Activated T-helper 2 cell treated with anti-CD3 and anti-CD28 coated beads, Interferon-gamma antibody, Interleukin-2, Interleukin-4, amounts not matched to agents 10 μg/mL and 5 μg/mL and 100 μg/mL, durations not matched to agents 14 hours and 24 hours and 36 hours (primary cell): ENCODE data around the gene PDZD7. TPM values are rescaled to one million over a fixed set of nuclear protein-coding genes. Genes with fewer than 3 reads are reported as not detected.

ENCODE experiments used
- DNase-seq: peaks from one replicate; pipeline ENCODE4 v3.0.0; 2021; ENCODE audit warnings: low spot score
- H3K27ac Mint-ChIP-seq: one replicate; pipeline ENCODE4 v1.8.0; 2021; ENCODE audit warnings: mixed read lengths
- H3K27me3 Mint-ChIP-seq: one replicate; pipeline ENCODE4 v1.8.0; 2021; ENCODE audit warnings: low read depth, mixed read lengths
- H3K36me3 Mint-ChIP-seq: one replicate; pipeline ENCODE4 v1.8.0; 2021; ENCODE audit warnings: low read depth, mixed read lengths
- H3K4me1 Mint-ChIP-seq: one replicate; pipeline ENCODE4 v1.8.0; 2021; ENCODE audit warnings: low read depth, mixed read lengths
- H3K4me3 Mint-ChIP-seq: one replicate; pipeline ENCODE4 v1.8.0; 2021; ENCODE audit warnings: low read depth, mild to moderate bottlenecking, moderate library complexity, mixed read lengths
- H3K9me3 Mint-ChIP-seq: one replicate; pipeline ENCODE4 v1.8.0; 2021; ENCODE audit warnings: mixed read lengths
- intact Hi-C: fragments of 100-400 bp; cut with micrococcal nuclease; formaldehyde crosslinking; loops from one replicate; pipeline ENCODE4 v1.15.1; 2023
- total RNA-seq: library from RNA; stranded (reverse); gene quantifications from 2 replicates; pipeline ENCODE4 v1.2.3, GENCODE V29; 2022

Gene PDZD7
- total RNA-seq, result 0.53 and 0.64 TPM in 2 replicates

DNA sequence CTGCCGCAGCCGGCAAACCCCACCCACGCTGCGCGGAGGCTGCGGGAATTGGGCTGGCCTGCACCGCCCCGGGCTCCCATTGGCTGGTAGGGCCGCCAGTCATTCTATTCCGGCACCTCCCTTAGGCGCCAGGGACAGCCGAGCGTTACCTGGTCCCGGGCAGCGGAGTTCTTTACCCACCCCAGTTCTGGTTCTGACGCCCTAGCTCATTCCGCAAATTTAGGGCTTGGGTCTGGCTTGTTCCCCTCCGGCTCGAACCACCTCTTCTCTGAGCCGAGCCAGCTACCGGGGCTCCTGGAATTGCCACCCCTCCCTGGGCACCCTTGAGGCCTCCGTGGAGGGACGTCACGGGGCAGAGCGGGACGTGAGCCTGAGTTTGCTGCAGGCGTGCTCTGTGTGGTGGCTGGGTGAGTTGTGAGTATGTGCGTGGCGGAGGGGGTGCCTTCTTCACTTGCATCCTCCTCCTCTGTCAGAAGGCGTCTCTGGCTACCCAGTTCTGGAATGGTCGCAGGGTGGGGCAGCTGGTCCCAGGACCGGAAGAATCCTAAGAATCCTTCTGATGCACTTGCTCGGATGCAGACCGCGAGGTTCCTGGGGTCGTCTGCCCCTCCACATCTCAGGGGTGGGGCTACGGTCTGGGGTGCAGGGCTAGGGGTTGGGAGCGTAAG is at the start of gene PDZD7, which contains the start of gene SFXN3:
Gene PDZD7, minus strand, starts transcription at position 2 of the 668 bp plus-strand sequence. CDS start 910 bp downstream, outside the sequence.
Gene SFXN3, plus strand, starts transcription at position 107 of the 668 bp plus-strand sequence. CDS start 3,461 bp downstream, outside the sequence.
- Mint-ChIP-seq H3K4me1 (peaks cover 15% of the 10 kb centered on the region), H3K36me3 (peaks cover 15% of the 10 kb centered on the region), H3K4me3 (peak within 1 kb of the TSS; percentile 85), H3K27me3 (peaks cover 21% of the 10 kb centered on the region), H3K9me3 (no peaks in the 10 kb centered on the region), H3K27ac (peak within 1 kb of the TSS; percentile 94)
- intact Hi-C loops, result loop anchor here (1.0 to 5.0 kb wide), 2 partner anchors 29 to 321 kb away; partner anchors contain the start of gene BTRC
- peak; percentile 94 for DNase-seq

DNA sequence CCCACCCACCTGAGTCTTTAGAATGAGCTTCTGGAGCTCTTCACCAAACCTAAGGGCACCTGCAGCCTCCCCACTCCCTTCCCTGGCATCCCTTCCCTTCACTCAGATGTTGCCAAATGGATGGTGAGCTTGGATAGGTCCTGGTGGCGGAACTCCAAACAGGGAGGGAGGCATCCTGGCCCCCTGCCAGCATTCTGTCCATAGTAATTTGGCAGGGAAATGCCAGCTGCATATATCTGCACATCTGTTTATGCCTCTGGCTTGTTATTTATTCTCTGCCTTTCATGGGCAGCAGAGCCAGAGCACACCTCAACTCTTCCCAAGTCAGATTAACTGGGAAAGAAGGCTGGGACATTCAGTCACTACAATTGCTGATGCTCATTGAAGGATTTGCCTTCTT is 48.9 kb upstream of the PDZD7 start:
- Mint-ChIP-seq H3K27ac (no peak overlapping the region), H3K36me3 (no peaks in the 10 kb centered on the region), H3K9me3 (no peaks in the 10 kb centered on the region), H3K27me3 (peaks cover 45% of the 10 kb centered on the region), H3K4me3 (no peak overlapping the region), H3K4me1 (no peaks in the 10 kb centered on the region)
- intact Hi-C loops, result no loop called here
- DNase-seq, result no peak

DNA sequence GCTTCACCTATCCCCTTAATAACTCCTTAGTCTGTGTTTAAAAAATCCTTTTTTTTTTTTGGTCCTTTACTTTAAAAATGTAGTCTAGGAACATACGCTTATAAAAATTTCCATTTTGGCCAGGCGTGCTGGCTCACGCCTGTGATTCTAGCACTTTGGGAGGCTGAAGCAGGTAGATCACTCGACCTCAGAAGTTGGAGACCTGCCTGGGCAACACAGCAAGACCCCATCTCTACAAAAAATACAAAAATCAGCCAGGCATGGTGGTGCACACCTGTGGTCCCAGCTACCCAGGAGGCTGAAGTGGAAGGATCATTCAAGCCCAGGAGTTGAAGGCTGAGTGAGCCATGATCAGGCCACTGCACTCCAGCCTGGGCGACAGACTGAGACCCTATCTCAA is 45.7 kb upstream of the PDZD7 start:
- Mint-ChIP-seq H3K9me3 (no peaks in the 10 kb centered on the region), H3K36me3 (no peaks in the 10 kb centered on the region), H3K27me3 (peaks cover 59% of the 10 kb centered on the region), H3K27ac (no peak overlapping the region), H3K4me1 (peaks cover under 1% of the 10 kb centered on the region), H3K4me3 (no peak overlapping the region)
- intact Hi-C loops, result no loop called here
- DNase-seq, result no peak

DNA sequence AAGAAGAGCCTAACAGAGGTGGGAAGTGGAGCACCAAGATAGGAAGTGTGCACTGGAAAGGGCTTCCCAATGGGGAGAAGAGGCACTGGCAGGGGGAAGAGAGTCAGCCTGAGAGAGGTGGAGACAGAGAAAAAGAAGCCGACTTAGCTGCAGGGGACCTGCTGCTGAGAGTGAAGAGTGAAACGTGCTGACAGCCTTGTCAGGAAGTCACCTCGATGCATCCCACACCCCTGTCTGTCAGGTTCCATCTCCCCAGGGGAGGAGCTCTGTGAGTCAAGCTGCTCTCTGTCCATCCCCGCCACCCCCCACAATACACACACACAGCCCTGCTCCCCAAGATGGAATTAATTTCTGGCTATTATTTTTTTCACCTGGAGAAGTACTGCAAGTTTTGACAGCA is 44.8 kb upstream of the PDZD7 start:
- Mint-ChIP-seq H3K27ac (no peak overlapping the region), H3K4me1 (peaks cover 7% of the 10 kb centered on the region), H3K27me3 (peaks cover 57% of the 10 kb centered on the region), H3K36me3 (no peaks in the 10 kb centered on the region), H3K9me3 (no peaks in the 10 kb centered on the region), H3K4me3 (no peak overlapping the region)
- intact Hi-C loops, result no loop called here
- DNase-seq, result no peak

DNA sequence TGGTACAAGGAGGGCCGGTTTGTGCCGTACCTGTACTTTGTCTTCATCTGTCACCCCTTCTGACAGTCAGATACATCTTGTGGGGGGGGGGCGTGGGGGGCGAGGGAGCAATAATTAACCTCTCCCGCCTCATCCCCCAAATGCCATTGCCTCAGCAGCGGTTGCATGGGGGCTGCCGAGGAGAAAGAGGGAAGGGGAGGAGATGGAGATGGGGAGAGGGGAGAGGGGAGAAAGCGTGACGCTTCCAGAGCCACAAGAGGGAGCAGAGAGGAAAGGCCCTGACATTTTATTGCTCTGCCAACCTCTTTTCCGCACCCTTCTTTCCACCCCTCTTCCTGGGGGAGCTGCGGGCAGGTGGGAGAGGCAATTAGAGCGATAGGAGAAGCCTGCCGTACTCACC is 42.7 kb upstream of the PDZD7 start:
- H3K27me3 Mint-ChIP-seq, result peaks cover 50% of the 10 kb centered on the region
- H3K4me1 Mint-ChIP-seq, result peaks cover 13% of the 10 kb centered on the region
- no peak for DNase-seq
- intact Hi-C loops, result no loop called here
- H3K27ac Mint-ChIP-seq, result no peak overlapping the region
- no peak overlapping the region for H3K4me3 Mint-ChIP-seq
- H3K9me3 Mint-ChIP-seq, result no peaks in the 10 kb centered on the region
- H3K36me3 Mint-ChIP-seq, result no peaks in the 10 kb centered on the region

DNA sequence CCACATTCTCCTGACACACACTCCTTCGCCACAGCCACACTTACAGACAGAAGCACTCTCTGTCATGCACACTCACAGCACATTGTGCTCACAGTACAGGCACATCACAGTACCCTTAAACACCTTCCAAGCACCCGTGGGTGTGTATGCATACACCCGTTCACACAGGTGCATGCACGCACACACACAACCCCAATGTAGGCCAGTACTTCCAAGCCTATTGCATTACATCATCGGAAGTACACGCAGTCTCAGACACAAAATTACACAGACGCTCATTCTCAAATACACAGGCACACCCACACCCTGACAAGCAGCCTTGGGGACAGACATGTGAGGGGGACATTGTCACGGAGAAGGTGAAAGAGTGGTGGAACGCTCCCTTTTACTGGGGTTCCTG is 42.0 kb upstream of the PDZD7 start:
- Mint-ChIP-seq H3K9me3 (no peaks in the 10 kb centered on the region), H3K4me1 (peaks cover 13% of the 10 kb centered on the region), H3K36me3 (no peaks in the 10 kb centered on the region), H3K27me3 (peaks cover 44% of the 10 kb centered on the region), H3K4me3 (no peak overlapping the region), H3K27ac (no peak overlapping the region)
- DNase-seq, result no peak
- intact Hi-C loops, result no loop called here

DNA sequence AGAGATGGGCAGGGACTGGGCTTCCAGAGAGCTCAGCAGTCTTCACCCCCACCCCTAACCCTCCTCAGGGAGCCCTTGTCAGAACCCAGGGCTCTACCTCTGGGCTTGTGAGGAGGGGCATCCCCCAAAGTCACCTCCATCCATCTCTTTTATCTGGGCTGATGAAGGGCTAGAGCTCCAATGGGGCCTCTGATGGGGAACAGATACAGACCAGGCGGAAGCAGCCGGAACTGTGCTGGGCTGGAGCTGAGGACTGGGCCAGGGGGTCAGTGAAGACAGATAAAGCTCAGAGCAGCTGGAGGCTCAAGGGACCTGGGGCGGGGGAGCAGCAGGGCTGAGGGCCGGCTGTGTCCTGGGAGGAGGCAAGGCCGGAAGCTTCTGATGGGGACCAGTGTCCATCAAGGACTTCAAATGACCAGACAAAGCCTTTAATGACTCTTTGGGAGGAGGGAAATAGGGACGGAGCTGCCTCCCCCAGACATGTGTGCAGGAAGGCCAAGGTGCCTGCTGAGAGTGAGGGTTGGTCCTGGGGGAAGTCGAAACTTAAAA is 41.0 kb upstream of the PDZD7 start:
- H3K4me3 Mint-ChIP-seq, result no peak overlapping the region
- intact Hi-C loops, result no loop called here
- peaks cover 13% of the 10 kb centered on the region for H3K4me1 Mint-ChIP-seq

DNA sequence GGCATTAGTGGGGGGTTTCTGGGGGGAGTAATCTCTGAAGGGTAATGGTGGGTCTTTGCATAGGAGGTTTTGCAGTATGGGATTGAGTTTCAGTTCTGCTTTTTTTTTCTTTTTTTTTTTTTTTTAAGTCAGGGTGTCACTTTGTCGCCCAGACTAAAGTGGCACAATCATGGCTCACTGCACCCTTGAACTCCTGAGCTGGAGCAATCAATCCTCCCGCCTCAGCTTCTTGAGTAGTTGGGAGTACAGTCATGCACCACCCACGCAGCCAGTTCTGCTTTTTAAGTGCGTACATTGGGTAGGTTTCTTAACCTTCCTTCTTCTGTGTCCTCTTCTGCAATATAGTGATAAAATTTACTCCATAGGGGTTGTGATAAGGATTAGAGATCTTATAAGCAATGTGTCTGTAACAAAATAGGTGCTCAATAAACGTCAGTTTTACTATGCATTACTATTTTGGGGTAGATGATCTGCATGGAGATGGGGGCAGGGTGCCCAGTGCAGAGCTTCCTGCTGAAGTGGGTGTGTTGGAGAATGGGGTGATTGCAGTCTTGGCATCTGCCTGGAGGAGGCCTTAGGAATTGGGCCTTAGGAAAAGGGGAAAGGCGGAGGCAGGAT is 40.4 kb upstream of the PDZD7 start:
- Mint-ChIP-seq H3K27ac (no peak overlapping the region), H3K36me3 (no peaks in the 10 kb centered on the region), H3K27me3 (peaks cover 53% of the 10 kb centered on the region), H3K4me1 (peaks cover 13% of the 10 kb centered on the region), H3K9me3 (no peaks in the 10 kb centered on the region), H3K4me3 (no peak overlapping the region)
- intact Hi-C loops, result no loop called here
- no peak for DNase-seq

More for the DNA sequence above, 41.0 kb upstream of the PDZD7 start:
- peaks cover 52% of the 10 kb centered on the region for H3K27me3 Mint-ChIP-seq
- H3K27ac Mint-ChIP-seq, result no peak overlapping the region
- no peaks in the 10 kb centered on the region for H3K36me3 Mint-ChIP-seq
- H3K9me3 Mint-ChIP-seq, result no peaks in the 10 kb centered on the region
- DNase-seq, result no peak

DNA sequence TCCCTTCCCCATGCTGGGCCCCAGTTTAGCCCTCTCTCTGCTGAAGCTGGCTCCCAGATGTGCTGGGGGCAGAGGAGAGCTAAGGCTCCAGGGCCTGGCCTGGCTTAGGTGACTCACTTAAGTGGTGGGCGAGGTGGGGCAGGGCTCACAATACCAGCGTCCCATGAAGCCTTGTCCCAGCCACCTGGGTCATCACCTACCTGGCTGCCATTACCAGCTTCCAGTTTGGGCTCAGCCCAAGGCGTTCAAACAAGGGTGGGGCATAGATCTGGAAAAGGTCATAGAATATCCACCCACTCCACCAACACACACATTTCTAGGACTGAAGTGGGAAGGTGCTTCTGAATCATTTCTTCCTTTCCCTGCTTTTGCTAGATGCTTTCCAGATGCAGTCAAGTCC is 39.2 kb upstream of the PDZD7 start:
- H3K27me3 Mint-ChIP-seq, result peaks cover 53% of the 10 kb centered on the region
- H3K36me3 Mint-ChIP-seq, result no peaks in the 10 kb centered on the region
- no peak overlapping the region for H3K4me3 Mint-ChIP-seq
- H3K9me3 Mint-ChIP-seq, result no peaks in the 10 kb centered on the region
- DNase-seq, result no peak
- H3K27ac Mint-ChIP-seq, result no peak overlapping the region
- peaks cover 15% of the 10 kb centered on the region for H3K4me1 Mint-ChIP-seq
- intact Hi-C loops, result no loop called here

DNA sequence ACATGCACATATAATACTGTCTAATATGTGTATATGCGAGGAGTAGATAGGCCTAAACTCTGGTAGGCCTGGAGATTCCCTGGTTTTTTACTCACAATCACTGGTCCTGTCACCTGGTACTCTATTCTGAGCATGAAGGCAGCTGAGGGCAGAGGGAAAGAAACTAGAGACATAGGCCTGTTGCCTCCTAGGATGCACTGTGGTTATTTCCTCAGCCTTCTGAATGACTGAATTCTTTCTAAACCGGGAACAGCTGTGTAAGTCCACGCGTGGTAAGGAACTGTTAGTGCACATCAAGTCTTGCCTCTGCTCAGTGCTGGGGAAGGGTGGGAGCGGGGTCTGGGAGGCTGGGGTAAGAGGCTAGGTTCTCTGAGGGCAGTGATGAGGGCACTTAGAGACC is 38.5 kb upstream of the PDZD7 start:
- Mint-ChIP-seq H3K27ac (no peak overlapping the region), H3K4me1 (peaks cover 15% of the 10 kb centered on the region), H3K9me3 (no peaks in the 10 kb centered on the region), H3K4me3 (no peak overlapping the region), H3K27me3 (peaks cover 58% of the 10 kb centered on the region), H3K36me3 (no peaks in the 10 kb centered on the region)
- DNase-seq, result no peak
- intact Hi-C loops, result loop anchor here (10.0 kb wide), 1 partner anchor 285 kb away; the partner anchor contains the start of gene BTRC

DNA sequence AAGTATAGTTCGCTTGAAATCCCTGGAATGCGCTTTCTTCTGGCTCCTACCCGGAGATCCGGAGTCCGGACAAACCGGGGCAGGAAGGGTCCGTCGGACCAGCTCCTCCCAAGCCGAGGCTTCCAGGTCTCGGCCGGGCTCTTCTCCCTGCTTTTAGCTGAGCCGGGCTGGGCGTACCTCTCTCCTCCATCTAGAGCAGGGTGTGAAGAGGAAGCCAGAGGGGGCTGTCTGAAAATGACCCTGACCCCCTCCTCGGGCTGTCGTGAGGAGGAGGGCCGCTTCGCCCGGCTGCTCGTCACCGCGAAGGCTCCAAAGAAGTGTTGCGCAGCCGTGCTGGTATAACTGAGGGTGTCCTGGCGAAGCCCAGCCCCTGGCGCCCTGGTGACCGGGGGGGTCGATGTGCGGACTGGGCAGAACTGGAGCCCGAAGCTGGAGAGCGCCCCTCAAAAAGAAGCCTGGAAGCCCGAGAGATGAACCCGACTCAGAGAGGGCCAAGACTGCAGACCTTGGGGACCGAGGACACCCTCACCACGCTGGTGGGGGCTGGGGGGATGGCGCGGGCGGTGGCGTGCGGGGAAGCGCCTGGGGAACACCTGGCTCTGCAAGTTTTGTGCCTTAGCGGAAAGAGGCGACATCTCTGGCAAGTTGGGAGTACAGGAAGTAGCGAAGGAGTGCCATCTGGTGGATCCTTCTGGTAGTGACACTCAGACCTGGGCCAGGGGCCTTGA is 36.6 kb upstream of the PDZD7 start:
- Mint-ChIP-seq H3K9me3 (no peaks in the 10 kb centered on the region), H3K27me3 (peaks cover 54% of the 10 kb centered on the region), H3K4me1 (peaks cover 15% of the 10 kb centered on the region), H3K36me3 (no peaks in the 10 kb centered on the region), H3K27ac (no peak overlapping the region), H3K4me3 (peak overlapping the region; percentile 79)
- intact Hi-C loops, result loop anchor here (1.0 to 10.0 kb wide), 4 partner anchors 7 to 287 kb away; partner anchors contain the start of gene BTRC
- DNase-seq, result peak; percentile 65

DNA sequence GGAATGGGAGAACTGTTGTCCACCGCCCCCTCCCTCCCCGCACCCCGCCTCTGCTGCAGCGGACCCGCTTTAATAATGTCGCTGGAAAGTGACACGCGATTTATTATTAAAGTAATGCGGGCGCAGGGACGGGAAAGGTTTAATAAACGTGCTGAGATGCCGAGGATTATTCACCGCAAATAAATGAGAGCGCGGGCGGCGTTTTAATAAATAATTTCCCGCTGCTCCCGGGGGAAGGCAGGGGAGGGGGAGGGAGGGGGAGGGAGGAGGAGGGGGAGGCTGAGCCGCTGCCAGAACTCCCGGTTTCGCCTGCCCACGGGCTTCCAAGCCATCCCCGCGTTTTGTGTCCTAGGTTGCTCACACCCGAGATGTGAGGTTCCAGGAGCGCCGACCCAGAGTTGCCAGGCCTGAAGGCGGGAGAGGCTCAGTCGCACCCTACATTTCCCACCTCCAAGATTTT is 36.0 kb upstream of the PDZD7 start:
- Mint-ChIP-seq H3K27me3 (peaks cover 50% of the 10 kb centered on the region), H3K4me1 (peaks cover 18% of the 10 kb centered on the region), H3K4me3 (peak overlapping the region; percentile 79), H3K36me3 (no peaks in the 10 kb centered on the region), H3K27ac (no peak overlapping the region), H3K9me3 (no peaks in the 10 kb centered on the region)
- intact Hi-C loops, result loop anchor here (2.0 to 10.0 kb wide), 2 partner anchors 48 to 288 kb away; partner anchors contain the start of gene BTRC
- no peak for DNase-seq
